IPS-NIHi7 (cell line): ENCODE measurements around the gene PPM1L.
A peak's percentile ranks its signal among the peaks of the same experiment; 100 is the strongest.

Experiments
- DNase-seq: peaks from one replicate; pipeline ENCODE4 v3.0.0; 2012; ENCODE audit warnings: mixed read lengths; ENCODE audit errors: extremely low spot score

The PPM1L gene

DNA sequence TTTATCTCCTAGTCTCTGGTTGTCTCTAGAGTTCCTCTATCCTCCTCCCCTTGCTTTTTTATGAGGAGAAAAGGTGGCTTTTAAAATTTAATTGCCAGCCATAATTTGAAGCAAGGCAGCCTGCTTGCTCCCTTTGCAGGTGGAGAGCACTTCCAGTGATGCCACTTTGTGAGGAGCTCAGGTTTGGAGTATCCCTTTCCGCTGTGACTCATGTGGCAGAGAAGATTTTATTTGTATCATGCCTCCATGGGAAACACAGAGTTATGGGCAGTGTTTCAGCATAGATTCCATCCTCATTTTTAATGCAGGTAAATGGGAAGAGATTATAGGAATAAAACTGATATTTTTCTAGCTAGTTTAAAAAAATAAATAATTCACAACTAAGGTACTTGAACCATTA is 7.0 kb downstream of the PPM1L start:
- no peak for DNase-seq

DNA sequence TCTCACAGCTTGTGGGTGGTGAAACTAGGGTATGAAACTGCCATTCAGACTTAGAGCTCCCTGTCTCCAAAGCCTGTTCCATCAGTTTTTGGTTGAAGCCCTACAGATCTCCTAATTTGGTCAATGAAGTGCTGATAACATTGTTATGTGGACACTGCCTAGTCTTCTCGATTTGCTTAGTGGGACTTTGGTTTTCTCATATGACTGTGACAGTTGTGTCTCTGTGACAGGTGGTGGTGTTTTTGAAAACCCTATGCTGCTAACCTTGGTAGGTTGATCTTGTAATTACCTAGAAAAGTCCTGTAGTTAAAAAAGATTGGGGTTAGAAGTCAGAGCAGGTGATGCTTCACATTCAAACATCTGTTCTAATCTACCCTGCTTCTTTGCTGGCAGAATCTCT is 9.2 kb downstream of the PPM1L start:
- DNase-seq, result no peak

DNA sequence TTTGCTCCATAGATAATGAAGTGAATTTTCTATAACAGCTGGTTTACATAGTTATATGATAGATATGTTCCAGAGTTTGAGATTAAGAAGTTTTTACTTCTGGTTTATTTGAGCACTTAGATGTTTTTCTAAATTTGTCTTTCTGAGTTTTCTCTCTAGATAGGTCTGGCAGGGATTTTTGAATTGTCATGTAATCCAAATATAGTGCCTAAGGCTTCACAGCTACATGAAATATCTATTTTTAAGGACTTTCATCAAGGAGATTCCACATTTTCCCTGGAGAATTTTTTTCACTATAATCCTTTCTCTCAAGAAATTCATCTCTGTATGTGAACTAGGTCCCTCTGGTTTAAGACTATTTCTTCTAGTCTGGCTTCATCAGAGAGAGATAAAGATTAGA is 12.0 kb downstream of the PPM1L start:
- DNase-seq, result no peak

DNA sequence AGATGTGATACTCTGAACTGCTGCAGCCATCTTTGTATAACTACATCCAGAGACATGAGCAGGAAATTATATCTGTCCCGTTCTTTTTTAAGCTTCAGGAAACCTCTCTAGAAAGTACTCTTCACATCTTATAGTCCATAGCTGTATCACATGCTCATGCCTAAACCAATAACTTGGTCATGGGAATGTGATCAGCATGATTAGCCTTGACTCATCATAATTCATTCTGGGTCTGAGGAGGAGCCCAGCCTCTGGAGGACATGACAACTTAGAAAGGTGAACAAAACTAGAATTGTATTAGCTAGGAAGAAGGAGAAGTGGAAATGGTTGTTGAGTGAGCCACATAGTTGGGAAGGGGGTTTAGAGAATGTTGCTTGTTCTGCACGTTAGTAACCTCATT is 12.9 kb downstream of the PPM1L start:
- no peak for DNase-seq

DNA sequence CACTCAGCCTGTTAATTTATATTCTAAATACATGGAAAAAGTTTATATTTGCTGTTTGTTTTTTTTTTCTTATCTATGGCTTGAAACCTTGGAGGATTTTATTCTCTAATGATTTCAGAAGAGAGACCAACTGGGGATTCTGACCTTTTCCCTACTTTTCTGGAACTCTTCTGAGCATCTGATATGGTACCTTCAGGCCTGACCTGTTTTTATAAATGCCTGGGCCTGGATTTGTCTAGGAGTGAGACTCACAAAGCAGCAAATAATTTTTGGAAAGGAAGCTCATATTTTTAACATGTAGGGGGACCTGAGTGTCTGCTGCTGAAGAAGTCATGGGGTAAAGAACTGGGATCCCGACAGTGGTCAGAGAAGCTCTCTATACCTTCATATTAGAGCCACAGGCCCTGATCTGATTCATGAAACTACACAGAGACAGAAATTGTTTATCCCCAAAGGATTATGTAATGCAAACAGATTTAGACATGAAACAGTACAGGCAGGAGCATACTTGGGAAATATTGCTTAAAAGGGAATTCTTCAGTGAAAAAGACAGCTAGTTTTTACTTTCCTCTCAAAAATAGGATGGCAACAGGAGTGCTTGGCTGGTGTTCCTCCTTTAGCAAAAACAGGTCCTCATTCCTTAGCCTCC is 15.9 kb downstream of the PPM1L start:
- DNase-seq, result no peak

DNA sequence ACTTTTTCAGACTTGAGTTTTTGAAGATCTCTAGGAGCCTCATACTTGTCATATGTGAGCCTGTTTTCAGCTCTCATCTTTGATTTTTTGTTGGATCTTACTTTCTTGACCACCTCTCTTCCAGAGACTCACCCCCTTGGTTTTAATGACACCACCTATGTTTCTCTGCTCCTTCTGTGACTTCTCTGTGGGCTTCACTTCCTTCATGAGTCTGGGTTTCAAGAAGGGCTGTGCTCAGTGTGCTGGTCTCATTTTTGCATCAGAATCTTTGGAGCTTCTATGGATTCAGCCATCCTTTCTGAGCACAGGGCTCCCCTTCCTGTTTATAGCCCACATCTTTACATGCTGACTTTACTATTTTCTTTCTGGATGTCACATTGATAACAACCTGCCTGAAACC is 17.7 kb downstream of the PPM1L start:
- no peak for DNase-seq

DNA sequence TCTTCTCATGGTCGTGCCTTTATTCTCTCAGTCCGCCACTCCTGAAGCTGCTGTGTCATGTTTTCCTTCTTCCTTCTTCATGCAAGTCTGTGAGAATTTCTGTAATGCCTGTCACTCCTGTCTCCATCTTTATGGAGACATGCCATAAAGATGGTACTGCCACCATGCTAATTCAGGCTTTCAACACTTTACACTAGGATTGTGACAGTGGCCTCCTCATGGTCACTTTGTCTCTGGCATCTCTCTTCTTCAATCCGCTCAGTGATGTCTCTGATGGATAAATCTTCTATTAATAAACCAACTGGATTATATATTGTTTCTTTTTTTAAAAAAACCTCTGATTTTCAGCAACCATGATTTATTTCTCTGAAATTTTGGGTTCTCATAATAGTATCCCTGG is 18.1 kb downstream of the PPM1L start:
- DNase-seq, result no peak

GRCh38 chr3:160778480-160778879 is 22.4 kb downstream of the PPM1L start:
- no peak for DNase-seq

GRCh38 chr3:160779040-160779439 is 23.0 kb downstream of the PPM1L start:
- no peak for DNase-seq

GRCh38 chr3:160780245-160780644 is 24.2 kb downstream of the PPM1L start:
- DNase-seq, result no peak

DNA sequence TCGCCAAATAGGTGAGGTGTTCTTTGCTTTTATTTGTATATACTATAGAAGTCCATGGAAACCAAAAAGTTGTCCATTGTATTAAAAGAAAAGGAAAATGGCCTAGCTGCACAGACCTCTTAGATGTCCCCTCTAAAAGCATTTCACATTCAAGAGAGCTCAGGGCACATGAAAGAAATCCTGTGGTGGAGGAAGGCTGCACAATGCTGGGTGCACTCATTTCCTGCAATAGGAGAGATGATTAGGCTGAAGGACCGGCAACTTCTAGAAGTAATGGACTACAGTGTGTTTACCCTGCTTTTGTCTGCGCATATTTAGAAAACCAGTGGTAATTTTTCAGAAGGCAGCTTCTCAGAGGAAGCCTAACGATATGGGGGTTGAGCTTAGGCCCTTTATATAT is 25.4 kb downstream of the PPM1L start:
- DNase-seq, result no peak

DNA sequence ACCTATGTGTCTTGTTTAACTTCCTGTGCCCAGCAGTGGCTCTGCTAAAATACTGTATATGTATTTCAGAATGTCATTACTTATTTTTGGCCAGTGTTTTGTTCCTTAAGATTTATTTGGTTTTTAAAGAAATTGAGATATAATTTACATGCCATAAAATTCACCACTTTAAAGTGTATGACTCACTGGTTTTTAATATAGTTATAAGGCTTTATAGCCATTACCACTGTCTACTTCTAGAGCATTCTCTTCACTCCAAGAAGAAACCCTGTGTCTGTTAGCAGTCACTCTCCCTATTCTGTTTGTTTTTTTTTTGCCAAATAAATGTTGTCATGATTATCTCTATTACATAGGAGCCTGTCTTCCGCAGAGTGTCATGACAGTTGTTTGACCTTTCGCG is 25.8 kb downstream of the PPM1L start:
- no peak for DNase-seq

- DNase-seq, result no peak
These were observed 28.8 kb downstream of the PPM1L start for GRCh38 chr3:160784853-160785252.

DNA sequence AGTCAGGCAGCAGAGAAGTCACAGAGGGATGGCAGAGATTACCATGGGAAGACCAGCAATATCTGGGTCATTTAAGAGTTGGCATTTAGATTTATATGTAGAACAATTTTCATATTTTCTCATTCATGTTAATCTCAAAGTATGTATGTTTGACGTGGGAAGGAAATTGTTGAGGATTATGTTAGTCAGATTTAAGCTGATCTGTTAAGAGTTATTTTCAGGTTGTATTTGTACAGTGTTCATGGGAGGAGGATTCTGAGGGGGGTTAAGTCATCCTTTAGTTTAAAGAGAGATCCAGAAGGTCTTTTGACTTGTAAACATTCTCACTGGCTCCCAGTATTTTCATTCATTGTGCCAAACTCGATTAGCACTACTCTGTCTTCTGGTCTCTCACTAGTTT is 34.7 kb downstream of the PPM1L start:
- no peak for DNase-seq

- DNase-seq, result no peak
These were observed 36.5 kb downstream of the PPM1L start for GRCh38 chr3:160792540-160792939.

DNA sequence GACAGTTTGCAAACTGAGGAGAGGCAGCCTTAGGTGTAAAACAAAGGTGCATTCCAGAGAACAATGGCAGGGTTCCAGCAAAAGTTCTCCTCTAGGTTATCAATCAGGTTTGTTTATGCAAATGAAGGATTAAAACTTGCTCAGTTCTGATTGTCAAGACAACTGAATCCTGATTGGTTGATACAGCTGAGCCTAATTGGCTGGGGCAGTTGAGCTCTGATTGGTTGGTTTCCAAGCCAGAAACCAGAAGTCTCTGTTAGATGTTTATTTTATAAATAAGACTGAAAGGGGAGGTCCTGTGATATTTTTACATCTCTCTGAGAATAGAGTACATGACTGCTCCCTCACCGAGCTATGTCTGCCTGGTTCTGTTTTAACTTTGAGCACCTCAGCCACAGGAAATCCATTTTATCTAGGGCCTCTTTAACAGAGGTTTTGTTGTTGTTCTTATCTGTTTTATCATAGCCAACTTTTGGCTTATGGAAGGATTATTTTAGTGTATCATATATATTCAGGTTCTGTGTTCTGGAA is 37.8 kb downstream of the PPM1L start:
- no peak for DNase-seq

DNA sequence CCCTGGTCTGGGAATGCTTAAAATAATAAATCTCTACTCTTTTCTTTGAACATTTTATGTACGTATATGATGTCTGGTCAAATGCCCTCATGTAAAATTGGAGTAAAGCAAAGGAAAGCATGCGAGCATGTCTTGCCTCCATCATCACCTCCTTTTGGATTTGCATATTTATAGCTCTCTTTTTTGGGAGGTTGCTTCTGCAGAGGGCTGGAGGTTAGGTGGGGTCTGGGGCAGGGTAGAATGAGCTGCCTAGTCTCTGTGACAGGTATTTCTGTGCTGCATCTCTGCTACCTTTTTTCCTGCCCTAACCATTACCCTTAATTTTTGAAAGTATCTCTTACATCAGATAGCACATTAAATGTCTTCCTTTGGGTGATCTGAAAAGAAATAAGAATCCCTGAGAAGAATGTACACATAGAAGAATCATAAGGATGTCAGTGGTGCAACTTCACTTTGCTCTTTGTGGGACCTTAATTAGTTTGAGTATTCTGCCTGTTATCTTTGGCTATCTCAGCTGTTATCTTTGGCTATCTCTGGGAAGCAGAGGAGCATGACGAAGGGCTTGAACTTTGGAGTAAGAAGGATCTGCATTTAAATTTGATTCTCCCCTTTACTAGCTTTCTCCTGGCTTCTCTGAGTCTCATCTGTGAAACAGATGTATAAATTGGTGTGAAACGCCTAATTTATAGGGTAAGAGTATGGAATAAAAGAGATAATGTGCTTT is 40.2 kb downstream of the PPM1L start:
- DNase-seq, result no peak

DNA sequence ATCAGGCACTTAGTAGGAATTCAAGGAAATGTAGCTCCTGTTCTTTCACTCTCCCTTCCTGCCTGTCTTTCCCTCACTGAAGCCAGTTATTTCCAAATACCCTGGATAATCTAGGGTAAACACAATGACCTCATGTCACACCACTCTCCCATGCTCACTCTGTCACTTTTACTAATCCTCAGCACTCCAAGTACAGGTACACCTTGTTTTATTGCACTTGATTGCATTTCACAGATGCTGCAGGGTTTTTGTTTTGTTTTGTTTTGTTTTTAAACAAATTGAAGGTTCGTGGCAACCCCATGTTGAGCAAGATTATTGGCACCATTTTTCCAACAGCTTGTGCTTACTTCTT is 40.8 kb downstream of the PPM1L start:
- DNase-seq, result peak; percentile 27

GRCh38 chr3:160797356-160797755 is 41.3 kb downstream of the PPM1L start:
- no peak for DNase-seq

DNA sequence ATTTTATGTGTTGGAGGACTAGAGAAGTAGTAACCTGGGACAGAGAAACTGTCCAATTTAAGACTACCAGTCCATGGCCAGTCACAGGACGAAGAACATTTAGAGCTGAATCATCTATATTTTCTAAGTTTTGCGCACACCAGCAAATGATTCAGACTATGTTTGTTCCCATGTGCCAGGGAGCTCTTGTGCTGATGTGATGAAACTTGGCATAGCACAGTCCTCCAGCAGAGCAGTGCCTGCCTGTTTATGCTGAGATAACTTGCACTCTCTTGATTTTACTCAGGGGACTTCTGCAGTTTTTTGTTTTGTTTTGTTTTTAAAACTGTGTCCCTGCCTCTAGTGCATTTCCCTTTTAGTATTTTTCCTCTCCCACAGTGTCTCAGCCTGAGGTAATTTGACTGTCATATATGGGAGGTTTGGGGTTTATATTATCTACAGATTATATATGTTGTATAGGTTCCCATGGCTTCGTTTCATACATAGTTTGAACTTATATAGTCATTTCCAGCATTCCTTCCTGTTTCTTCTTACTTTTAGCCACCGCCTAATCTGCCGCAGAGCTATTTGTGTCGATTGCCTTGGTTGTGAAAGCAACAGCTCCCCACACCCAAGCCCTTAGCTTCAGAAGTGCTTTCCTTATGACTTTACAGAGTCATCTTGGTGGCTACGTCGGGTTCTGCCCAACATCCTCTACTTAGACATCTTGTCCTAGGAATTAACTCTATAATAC is 45.5 kb downstream of the PPM1L start:
- DNase-seq, result no peak

DNA sequence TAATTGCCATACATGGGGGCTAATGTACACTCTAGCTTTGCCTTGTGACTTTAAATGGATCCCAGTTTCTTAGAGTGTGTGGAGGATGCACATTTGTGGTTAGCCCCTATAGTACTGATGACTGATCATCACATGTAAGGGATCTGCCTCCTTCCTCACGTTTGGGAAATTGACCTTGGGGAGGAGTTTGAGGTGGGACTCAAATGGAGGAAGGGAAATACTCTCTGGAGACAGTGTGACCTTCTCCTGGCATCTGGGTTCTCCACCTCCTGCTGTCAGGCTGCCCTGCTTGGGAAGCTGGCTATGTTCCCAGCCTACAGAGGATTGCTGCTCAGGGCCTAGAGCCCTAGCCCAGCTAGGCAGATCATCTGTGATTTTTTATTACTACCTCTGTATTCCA is 48.7 kb downstream of the PPM1L start:
- no peak for DNase-seq

DNA sequence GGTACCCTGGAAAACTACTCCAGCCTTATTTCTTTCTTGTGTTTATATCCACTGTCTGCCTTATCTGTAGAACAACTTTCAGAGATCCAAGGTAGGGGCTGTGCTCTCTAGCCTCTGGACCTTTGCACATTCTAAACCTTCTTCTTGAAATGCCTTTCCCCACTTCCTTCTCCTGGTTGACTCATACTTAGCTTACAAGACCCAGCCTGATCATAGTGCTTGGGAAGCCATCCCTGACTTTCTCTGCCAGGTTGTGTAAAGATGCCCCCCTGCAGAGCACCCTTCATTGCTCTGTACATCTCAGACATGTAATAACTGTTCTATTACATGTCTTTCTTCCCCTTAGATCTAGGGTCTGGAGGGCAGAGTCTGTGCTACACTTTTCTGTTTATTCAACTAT is 50.1 kb downstream of the PPM1L start:
- no peak for DNase-seq

DNA sequence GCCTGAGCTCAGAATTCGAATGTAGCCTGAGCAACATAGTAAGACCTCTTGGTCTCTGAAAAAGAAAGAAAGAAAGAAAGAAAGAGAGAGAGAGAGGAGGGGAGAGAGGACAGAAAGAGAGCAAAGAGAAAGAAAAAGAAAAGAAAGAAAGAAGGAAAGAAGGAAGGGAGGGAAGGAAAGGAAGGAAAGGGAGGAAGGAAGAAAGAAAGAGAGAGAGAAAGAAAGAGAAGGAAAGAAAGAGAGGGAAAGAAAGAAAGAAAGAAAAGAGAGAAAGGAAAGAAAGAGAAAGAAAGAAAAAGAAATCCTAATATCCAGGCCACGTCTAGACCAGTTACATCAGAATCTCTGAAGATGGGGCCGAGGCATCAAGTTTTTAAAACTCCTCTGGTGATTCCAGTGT is 50.7 kb downstream of the PPM1L start:
- DNase-seq, result no peak
